Renal cortical epithelial cell (primary cell): ENCODE data around the gene SLC47A2. TPM values are rescaled to one million over a fixed set of nuclear protein-coding genes. Genes with fewer than 3 reads are reported as not detected.
A peak's percentile ranks its signal among the peaks of the same experiment; 100 is the strongest.

Source experiments
- DNase-seq: peaks from one replicate; pipeline ENCODE4 v3.0.0-alpha.2; 2011; ENCODE audit warnings: low read depth
- total RNA-seq: library from RNA; depleted of rRNA; stranded (reverse); fragments of >200 nt; gene quantifications from 2 replicates; pipeline ENCODE4 v1.2.3, GENCODE V29; 2014

The SLC47A2 gene
- total RNA-seq, 1 donor from 2014 or later = 0.55 TPM

DNA sequence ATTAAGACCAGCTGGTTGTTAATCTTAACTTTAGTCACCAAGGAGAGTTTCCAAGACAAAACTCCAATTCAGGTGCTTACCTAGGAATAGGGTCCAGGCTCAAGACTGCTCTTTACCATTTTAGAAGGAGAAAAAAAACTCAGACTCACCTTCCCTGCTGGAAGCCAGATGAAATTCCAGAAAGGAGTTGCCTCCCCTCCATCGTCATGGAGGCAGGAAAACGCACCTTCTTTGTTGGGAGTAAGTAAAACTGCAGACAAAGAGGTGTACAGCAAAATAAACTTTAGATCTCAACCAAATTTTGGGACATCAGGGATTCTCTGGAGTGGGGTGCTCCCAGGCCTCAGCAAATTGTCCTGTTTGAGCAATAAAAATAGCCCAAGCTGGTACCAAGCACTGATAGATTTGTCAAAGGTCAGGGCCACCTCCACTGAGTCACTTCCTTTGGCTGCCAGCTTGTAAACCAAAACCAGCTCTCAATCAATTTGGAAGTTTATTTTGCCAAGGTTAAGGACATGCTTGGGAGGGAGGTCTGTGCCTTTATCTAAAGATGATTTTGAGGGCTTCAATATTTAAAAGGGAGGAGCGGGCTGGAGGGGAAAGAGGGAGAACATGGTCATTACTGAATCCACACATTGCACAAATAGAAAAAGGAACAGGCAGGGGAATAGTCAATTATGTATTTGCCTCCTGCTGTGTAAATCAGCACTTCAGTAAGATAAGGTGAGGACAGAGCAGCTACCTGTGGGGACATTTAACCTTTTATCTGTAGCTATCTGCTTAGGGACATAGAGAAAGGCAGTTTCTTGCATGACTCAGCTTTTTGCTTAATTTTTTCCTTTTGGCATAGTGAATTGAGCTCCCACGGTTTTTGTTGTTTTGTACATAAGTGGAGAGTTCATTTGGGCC is 69.3 kb downstream of the SLC47A2 start:
- DNase-seq = peak; percentile 52

DNA sequence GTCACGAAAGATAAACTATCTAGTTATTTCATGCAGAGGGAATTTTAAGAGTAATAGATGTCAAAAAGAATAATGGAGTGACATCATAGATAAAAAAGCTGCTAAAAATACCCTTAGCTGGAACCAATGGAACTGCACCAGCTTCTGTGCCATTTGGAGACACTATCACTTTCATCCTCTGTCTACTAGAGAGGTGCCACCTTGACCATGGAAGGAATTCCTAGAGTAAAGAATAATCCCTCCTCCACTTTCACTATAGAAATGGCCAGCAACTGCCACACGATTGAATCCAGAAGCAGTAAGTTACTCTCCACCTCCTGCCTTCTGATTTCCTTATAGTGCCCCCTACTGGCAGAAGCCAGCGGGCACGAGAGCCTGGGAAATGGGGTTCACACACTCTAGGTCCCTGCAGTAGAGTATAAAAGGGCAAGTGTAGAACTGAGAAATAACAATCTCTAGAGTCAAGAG is 70.6 kb downstream of the SLC47A2 start:
- DNase-seq = no peak

DNA sequence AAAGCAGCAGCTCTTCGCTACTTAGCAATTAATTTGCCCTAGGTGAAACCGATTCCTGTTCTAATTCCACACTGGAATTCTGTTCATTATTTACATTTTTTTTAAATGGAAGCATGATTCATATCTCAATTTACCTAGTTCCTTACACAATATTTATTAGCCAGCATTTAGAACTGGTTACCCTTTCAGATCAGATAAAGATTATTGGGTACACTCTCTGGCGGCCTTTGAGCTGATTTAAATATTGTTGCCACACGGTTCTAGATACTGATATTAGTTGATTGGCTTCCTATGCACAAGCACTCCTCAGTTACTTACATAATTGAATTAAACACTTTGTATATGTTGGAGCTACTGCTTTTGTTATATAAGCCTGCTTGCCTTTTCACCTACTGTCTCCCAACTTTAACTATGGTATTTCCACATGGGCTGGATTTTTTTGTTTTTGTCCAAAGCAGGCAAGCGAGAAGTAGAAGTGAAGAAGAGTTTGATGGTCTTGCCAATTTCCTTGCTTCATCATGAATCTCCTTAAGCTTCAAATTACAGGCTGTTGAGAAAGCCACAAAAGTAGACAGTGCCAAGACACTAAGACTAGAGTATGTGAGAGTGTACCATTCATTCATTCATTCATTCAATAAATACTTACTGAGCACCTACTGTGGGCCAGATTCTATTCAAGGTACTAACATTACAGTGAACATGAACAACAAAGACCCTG is 71.7 kb downstream of the SLC47A2 start:
- no peak for DNase-seq

DNA sequence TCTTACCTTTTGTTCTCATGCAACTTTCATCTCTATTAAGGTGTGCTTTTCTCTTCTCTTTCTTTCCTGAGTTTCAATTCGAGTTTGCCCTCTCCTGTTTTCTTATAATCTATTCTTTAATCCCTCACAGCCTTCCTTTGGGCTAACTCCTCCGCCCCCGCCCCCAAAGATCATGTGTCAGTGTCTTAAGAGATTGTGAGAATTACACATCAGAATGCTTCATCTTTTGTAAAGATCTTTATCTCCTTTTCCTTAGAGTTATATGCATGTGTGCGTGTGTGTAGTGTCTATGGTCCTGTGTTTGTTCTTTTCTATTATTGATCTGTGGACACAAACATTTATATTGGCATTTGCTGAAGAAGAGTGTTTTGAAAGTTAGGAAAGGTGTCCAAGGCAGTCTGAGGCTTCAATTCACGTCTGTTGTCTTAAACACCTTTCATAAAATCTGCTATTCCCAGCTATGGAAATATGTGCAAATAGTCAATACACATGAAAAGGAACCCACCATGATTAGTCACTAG is 74.0 kb downstream of the SLC47A2 start:
- DNase-seq = no peak

DNA sequence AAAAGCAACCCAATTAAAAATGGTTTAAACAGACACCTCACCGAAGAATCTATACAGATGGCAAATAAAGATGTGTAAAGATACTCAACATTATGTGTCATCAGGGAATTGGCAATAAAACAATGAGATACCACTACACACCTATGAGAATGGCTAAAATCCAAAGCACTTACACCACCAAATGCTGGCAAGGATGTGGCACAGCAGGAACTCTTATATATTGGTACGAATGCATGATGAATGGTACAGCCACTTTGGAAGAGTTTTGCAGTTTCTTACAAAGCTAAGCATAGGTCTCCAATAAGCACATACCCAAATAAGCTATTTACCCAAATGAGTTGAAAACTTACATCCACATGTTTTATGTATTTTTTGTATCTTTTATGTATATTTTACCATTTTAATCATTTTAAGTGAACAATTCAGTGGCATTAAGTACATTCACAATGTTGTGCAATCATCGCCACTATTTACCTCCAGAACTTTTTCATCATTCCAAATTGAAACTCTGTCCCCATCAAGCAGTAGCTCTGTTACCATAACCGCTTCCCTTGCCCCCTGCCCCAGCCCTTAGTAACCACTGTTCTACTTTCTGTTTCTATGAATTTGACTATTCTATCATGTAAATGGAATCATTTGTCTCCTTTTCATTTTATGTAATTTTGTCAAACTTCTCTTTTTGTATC is 74.6 kb downstream of the SLC47A2 start:
- no peak for DNase-seq

DNA sequence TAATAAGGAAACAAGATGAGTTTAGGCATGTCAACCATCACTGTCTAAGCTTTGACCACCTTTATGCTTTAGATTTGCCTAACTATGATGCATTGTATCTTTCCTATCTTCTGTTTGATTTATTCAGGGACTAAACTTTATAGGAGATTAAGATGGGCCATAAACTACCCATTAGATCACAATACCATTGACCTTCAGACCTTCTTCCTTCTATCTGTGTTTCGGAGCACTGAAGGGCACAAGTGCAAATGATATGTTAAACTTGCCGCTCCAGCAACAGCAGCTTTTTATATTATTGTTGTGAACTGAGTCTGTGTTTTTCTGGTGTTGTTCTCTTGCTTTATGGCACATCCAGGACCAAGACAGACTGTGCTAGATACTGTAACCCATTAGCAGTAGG is 84.5 kb downstream of the SLC47A2 start:
- DNase-seq = no peak

DNA sequence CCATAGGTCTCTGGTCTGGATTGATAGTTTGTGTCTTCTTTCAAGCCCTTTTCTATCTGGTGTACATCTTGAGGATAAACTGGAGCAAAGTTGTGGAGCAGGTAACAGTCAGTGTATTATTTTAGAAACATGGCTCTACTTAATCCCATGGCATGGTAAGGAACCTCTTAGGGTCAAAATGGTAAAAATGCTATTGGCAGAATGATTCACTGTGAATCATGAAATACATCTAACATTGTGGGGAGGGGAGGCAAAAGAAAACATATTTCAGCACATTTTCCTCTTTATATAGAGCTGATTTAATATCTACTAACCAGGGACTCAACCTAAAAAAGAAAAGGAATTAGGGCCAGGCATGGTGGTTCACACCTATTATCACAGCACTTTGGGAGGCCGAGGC is 85.7 kb downstream of the SLC47A2 start:
- DNase-seq = no peak

DNA sequence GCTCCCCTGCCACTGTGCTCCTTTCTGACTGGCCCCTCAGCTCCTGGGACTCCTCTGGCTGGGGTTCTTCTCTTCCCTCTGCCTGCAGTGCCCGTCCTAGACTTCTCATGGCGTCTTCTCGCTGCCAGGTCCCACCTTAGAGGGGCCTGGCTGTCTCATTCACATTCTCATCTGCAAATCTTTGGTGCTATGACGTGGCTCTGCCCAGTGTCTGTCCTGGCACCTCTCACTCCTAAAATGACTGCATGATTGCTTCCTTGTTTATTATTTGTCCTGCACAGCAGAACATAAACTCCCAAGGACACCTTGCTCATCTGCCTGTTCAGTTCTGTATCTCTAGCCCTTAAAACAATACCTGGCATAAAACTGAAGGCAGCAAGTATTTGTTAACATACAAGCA is 86.3 kb downstream of the SLC47A2 start:
- DNase-seq = no peak

DNA sequence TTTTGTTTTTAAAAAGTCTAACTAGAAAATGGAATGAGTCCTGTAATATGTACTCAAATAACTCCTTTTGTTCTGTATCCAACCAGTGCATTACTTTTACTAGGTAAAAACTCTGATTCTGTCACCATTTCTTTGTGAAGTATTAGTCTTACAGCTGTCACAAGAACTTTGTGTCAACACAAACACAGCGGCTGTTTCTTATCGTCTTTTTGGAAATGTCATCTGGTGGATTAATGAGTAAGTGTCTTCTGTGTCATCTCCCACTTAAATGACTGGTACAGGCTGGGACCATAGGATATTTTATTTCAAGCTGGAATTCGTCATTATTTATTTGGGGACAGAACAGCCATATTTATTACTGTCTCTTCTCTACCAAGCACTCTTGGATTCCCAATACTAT is 86.9 kb downstream of the SLC47A2 start:
- no peak for DNase-seq

Other genes with a start within 250 kb of the SLC47A2 start
- 2.4 TPM in 1 of 2 replicates, not detected in the other for gene SLC47A1, start 182.7 kb downstream of the SLC47A2 start, total RNA-seq
- 17.0 and 37.6 TPM in 2 replicates for gene ALDH3A2, start 67.8 kb downstream of the SLC47A2 start, total RNA-seq
- gene ALDH3A1, start 31.7 kb upstream of the SLC47A2 start, total RNA-seq = 0.10 TPM in 1 of 2 replicates, not detected in the other
- 15.3 and 18.0 TPM in 2 replicates for gene ULK2, start 151.4 kb upstream of the SLC47A2 start, total RNA-seq